Measurements from ENCODE around the gene CYP19A1.

- TF ChIP-seq ZNF778 (CRISPR knock-in tag; IDR thresholded peaks at IDR 0.05) = no peak
- no peak for TF ChIP-seq CTBP1 (IDR thresholded peaks at IDR 0.05; ENCODE audit: borderline replicate concordance)
- TF ChIP-seq MAX (CRISPR knock-in tag; IDR thresholded peaks at IDR 0.05) = no peak
- no peak for TF ChIP-seq E2F8 (IDR thresholded peaks at IDR 0.05; ENCODE audit: low read depth, partially characterized antibody)
- TF ChIP-seq RAD21 (CRISPR knock-in tag; conservative IDR thresholded peaks at IDR 0.05 in 1 of 2, IDR thresholded peaks at IDR 0.05 in 1 of 2) = no peak
Measured at GRCh38 chr15:51316636-51317035, 21.8 kb downstream of the CYP19A1 start.

Measured in K562 (cell line).